H9 (cell line): ENCODE data around the gene STAB1. TPM values are rescaled to one million over a fixed set of nuclear protein-coding genes. Genes with fewer than 3 reads are reported as not detected.

Experiments
- DNase-seq: peaks from one replicate; pipeline ENCODE4 v3.0.0-alpha.2; 2017
- H2AFZ ChIP-seq: one replicate; pipeline ENCODE4 v1.6.1; 2013; ENCODE audit warnings: mild to moderate bottlenecking, low read length, control low read depth, moderate library complexity
- H2AK5ac ChIP-seq: 2 replicates; pipeline ENCODE4 v1.6.1; 2013; ENCODE audit warnings: low read length, control low read depth, mixed read lengths; ENCODE audit not compliant: insufficient read length
- H2BK120ac ChIP-seq: one replicate; pipeline ENCODE4 v1.6.1; 2013; ENCODE audit warnings: low read depth, mild to moderate bottlenecking, low read length, control low read depth, inconsistent platforms; ENCODE audit not compliant: poor library complexity, severe bottlenecking
- H2BK12ac ChIP-seq: 2 replicates; pipeline ENCODE4 v1.6.1; 2013; ENCODE audit warnings: low read length, control low read depth, mixed read lengths, low read depth; ENCODE audit not compliant: insufficient read length
- H2BK15ac ChIP-seq: 2 replicates; pipeline ENCODE4 v1.6.1; 2013; ENCODE audit warnings: low read depth, low read length, control low read depth
- H2BK20ac ChIP-seq: one replicate; pipeline ENCODE4 v1.6.1; 2013; ENCODE audit warnings: low read depth, mild to moderate bottlenecking, low read length, control low read depth, inconsistent platforms; ENCODE audit not compliant: poor library complexity, severe bottlenecking
- H2BK5ac ChIP-seq: 2 replicates; pipeline ENCODE4 v1.6.1; 2013; ENCODE audit warnings: low read length, control low read depth, mixed read lengths; ENCODE audit not compliant: insufficient read length
- H3K14ac ChIP-seq: 2 replicates; pipeline ENCODE4 v1.6.1; 2013; ENCODE audit warnings: low read length, control low read depth; ENCODE audit not compliant: insufficient read depth
- H3K18ac ChIP-seq: 2 replicates; pipeline ENCODE4 v1.6.1; 2013; ENCODE audit warnings: low read depth, mild to moderate bottlenecking, mixed read lengths, low read length, control low read depth; ENCODE audit not compliant: insufficient read length
- H3K23ac ChIP-seq: 2 replicates; pipeline ENCODE4 v1.6.1; 2013; ENCODE audit warnings: low read length, control low read depth, mixed read lengths, low read depth; ENCODE audit not compliant: insufficient read length
- H3K23me2 ChIP-seq: 2 replicates; pipeline ENCODE4 v1.6.1; 2013; ENCODE audit warnings: low read depth, mild to moderate bottlenecking, mixed read lengths, low read length, control low read depth; ENCODE audit not compliant: insufficient read length, poor library complexity, severe bottlenecking
- H3K27ac ChIP-seq: 2 replicates; pipeline ENCODE4 v1.5.1; 2013; ENCODE audit warnings: low read length, control low read depth, mixed read lengths, low read depth; ENCODE audit not compliant: insufficient read length
- H3K27me3 ChIP-seq: 2 replicates; pipeline ENCODE4 v1.6.1; 2013; ENCODE audit warnings: low read length, control low read depth, inconsistent platforms; ENCODE audit not compliant: insufficient read depth
- H3K4ac ChIP-seq: 2 replicates; pipeline ENCODE4 v1.6.1; 2013; ENCODE audit warnings: low read depth, mild to moderate bottlenecking, control low read depth, inconsistent platforms, low read length, moderate library complexity
- H3K4me1 ChIP-seq: 2 replicates; pipeline ENCODE4 v1.6.1; 2013; ENCODE audit warnings: low read length, control low read depth, inconsistent platforms; ENCODE audit not compliant: insufficient read depth
- H3K4me2 ChIP-seq: 2 replicates; pipeline ENCODE4 v1.6.1; 2013; ENCODE audit warnings: low read length, control low read depth, mixed read lengths; ENCODE audit not compliant: insufficient read length, insufficient read depth
- H3K56ac ChIP-seq: 2 replicates; pipeline ENCODE4 v1.6.1; 2013; ENCODE audit warnings: low read depth, mild to moderate bottlenecking, mixed read lengths, low read length, control low read depth; ENCODE audit not compliant: insufficient read length
- H3K79me1 ChIP-seq: 2 replicates; pipeline ENCODE4 v1.6.1; 2013; ENCODE audit warnings: low read depth, mild to moderate bottlenecking, moderate library complexity, low read length, control low read depth, inconsistent platforms; ENCODE audit not compliant: insufficient read depth, poor library complexity, severe bottlenecking
- H3K79me2 ChIP-seq: 2 replicates; pipeline ENCODE4 v1.6.1; 2013; ENCODE audit warnings: low read length, control low read depth, inconsistent platforms; ENCODE audit not compliant: insufficient read depth
- H3K9ac ChIP-seq: 2 replicates; pipeline ENCODE4 v1.6.1; 2013; ENCODE audit warnings: low read length, control low read depth, mixed read lengths; ENCODE audit not compliant: insufficient read length; ENCODE audit errors: extremely low read depth
- H3K9me3 ChIP-seq: one replicate; pipeline ENCODE4 v1.6.1; 2013; ENCODE audit warnings: low read depth, low read length, inconsistent platforms; ENCODE audit not compliant: control insufficient read depth
- H3T11ph ChIP-seq: one replicate; pipeline ENCODE4 v1.6.1; 2013; ENCODE audit warnings: mild to moderate bottlenecking, low read length, control low read depth, inconsistent platforms
- H4K20me1 ChIP-seq: one replicate; pipeline ENCODE4 v1.6.1; 2013; ENCODE audit not compliant: control insufficient read depth, insufficient read length, insufficient read depth
- H4K5ac ChIP-seq: 2 replicates; pipeline ENCODE4 v1.6.1; 2013; ENCODE audit warnings: low read depth, mild to moderate bottlenecking, mixed read lengths, low read length, control low read depth; ENCODE audit not compliant: insufficient read length
- H4K8ac ChIP-seq: replicated peaks from 2 replicates; pipeline ENCODE4 v1.6.1; 2013; ENCODE audit warnings: low read length, control low read depth, mixed read lengths, low read depth; ENCODE audit not compliant: insufficient read length
- H4K91ac ChIP-seq: 2 replicates; pipeline ENCODE4 v1.6.1; 2013; ENCODE audit warnings: low read depth, mild to moderate bottlenecking, moderate library complexity, mixed read lengths, low read length, control low read depth; ENCODE audit not compliant: insufficient read length
- H3K27ac Mint-ChIP-seq, 3 experiments: 2 replicates in 2 of 3; 3 replicates in 1 of 3; pipeline ENCODE4 v1.8.0; 2020 to 2021; ENCODE audit warnings: mixed read lengths in 3 of 3, mild to moderate bottlenecking in 1 of 3, moderate library complexity in 1 of 3
- H3K27me3 Mint-ChIP-seq: 2 replicates; pipeline ENCODE4 v1.8.0; 2021; ENCODE audit warnings: low read depth, mild to moderate bottlenecking, moderate library complexity, mixed read lengths
- H3K36me3 Mint-ChIP-seq, 3 experiments: 2 replicates in 2 of 3; 3 replicates in 1 of 3; pipeline ENCODE4 v1.8.0; 2020 to 2021; ENCODE audit warnings: low read depth in 3 of 3, mixed read lengths in 3 of 3; ENCODE audit not compliant: insufficient read depth in 1 of 3
- H3K4me1 Mint-ChIP-seq, 2 experiments: 2 replicates each; pipeline ENCODE4 v1.8.0; 2020; ENCODE audit warnings: mixed read lengths in 2 of 2
- H3K4me3 Mint-ChIP-seq, 2 experiments: 2 replicates in 1 of 2; 3 replicates in 1 of 2; pipeline ENCODE4 v1.8.0; 2020 to 2021; ENCODE audit warnings: mild to moderate bottlenecking in 2 of 2, mixed read lengths in 2 of 2, moderate library complexity in 1 of 2
- H3K9me3 Mint-ChIP-seq, 2 experiments: 2 replicates in 1 of 2; 3 replicates in 1 of 2; pipeline ENCODE4 v1.8.0; 2020; ENCODE audit warnings: mild to moderate bottlenecking in 2 of 2, mixed read lengths in 2 of 2, moderate library complexity in 1 of 2
- WGBS: extraction: QIAGEN DNeasy Blood & Tissue Kit; methylation state at CpG from one replicate; pipeline ENCODE4 v1.1.7; 2013; ENCODE audit warnings: missing lambda C conversion rate, low lambda C conversion rate, mixed read lengths; ENCODE audit not compliant: insufficient read length; ENCODE audit errors: extremely low coverage; 5-methylcytosine and 5-hydroxymethylcytosine counted together
- total RNA-seq: library from RNA; stranded (reverse); gene quantifications from 2 replicates; pipeline ENCODE4 v1.2.1, GENCODE V29; 2021
- TF ChIP-seq, protein P1 (sequence below): fragments of 200-600 bp; sonication (generic); conservative IDR thresholded peaks from 3 replicates; pipeline ENCODE4 v1.8.0; 2021; ENCODE audit warnings: antibody characterized with exemption, mild to moderate bottlenecking

The STAB1 gene
- total RNA-seq, 1 experiment from 2014 or later, result 1.5 TPM

DNA sequence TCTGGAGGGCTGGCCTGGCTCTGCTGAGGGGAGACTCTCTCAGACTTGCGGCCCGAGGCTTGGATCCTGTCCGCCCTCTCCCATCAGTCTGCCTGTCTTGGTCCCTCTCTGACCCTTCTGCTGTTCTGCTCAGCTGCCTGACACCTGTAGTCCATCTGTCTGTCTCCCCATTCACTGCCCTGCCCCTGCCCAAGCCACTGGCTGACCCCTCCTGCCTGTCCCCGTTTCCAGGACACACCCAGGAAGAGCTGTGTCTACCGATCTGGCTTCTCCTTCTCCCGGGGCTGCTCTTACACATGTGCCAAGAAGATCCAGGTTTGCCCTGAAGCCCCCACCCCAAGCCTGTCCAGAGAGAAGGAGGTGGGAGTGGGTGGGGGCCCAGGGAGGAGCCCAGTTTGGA is 20.1 kb downstream of the STAB1 start:
- TF ChIP-seq, protein P1, sequence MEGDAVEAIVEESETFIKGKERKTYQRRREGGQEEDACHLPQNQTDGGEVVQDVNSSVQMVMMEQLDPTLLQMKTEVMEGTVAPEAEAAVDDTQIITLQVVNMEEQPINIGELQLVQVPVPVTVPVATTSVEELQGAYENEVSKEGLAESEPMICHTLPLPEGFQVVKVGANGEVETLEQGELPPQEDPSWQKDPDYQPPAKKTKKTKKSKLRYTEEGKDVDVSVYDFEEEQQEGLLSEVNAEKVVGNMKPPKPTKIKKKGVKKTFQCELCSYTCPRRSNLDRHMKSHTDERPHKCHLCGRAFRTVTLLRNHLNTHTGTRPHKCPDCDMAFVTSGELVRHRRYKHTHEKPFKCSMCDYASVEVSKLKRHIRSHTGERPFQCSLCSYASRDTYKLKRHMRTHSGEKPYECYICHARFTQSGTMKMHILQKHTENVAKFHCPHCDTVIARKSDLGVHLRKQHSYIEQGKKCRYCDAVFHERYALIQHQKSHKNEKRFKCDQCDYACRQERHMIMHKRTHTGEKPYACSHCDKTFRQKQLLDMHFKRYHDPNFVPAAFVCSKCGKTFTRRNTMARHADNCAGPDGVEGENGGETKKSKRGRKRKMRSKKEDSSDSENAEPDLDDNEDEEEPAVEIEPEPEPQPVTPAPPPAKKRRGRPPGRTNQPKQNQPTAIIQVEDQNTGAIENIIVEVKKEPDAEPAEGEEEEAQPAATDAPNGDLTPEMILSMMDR, result no peak
- Histone ChIP-seq H3K4ac (no peak overlapping the region), H2BK120ac (no peak overlapping the region), H3T11ph (no peak overlapping the region), H4K91ac (no peak overlapping the region), H3K18ac (no peak overlapping the region), H3K56ac (no peak overlapping the region), H2BK15ac (no peak overlapping the region), H3K27me3 (no peaks in the 10 kb centered on the region), H4K8ac (no peak overlapping the region), H3K9ac (no peak overlapping the region), H2AK5ac (no peak overlapping the region), H3K79me2 (no peaks in the 10 kb centered on the region), H2BK12ac (no peak overlapping the region), H4K20me1 (peaks cover 6% of the 10 kb centered on the region), H3K79me1 (no peaks in the 10 kb centered on the region), H3K4me2 (no peak overlapping the region), H3K23ac (no peak overlapping the region), H3K4me1 (no peaks in the 10 kb centered on the region), H2AFZ (no peak overlapping the region), H3K9me3 (no peaks in the 10 kb centered on the region), H2BK5ac (no peak overlapping the region), H3K27ac (no peak overlapping the region), H3K14ac (no peak overlapping the region), H4K5ac (no peak overlapping the region), H3K23me2 (no peaks in the 10 kb centered on the region), H2BK20ac (no peak overlapping the region)
- no peak for DNase-seq
- Mint-ChIP-seq H3K4me3 (no peak overlapping the region), H3K27me3 (peaks cover 4% of the 10 kb centered on the region), H3K9me3 (no peaks in the 10 kb centered on the region; a peak in 1 of 5 replicates), H3K36me3 (no peaks in the 10 kb centered on the region), H3K4me1 (peaks cover 7 to 9% of the 10 kb centered on the region in 2 experiments), H3K27ac (peak overlapping the region; percentile 83 to 91 (median 84); a peak in 3 of 7 replicates)
- no CpG with 5 or more reads among the region's 6 CpGs for WGBS
